Measurements from ENCODE around the gene DAZAP1. TPM values are rescaled to one million over a fixed set of nuclear protein-coding genes. Genes with fewer than 3 reads are reported as not detected.

DAZAP1 gene
- total and polyA plus RNA-seq, 2 of the 4 experiments (the other 2 are of a cell fraction) = 22.0 to 62.8 TPM

- H4K5ac ChIP-seq (ENCODE audit: low read depth, low read length) = no peak overlapping the region
- H2BK5ac ChIP-seq (ENCODE audit: low read depth, low read length, poor library complexity, severe bottlenecking) = no peak overlapping the region
- H3K4me1 ChIP-seq (ENCODE audit: control insufficient read depth, insufficient read depth, low read length) = peaks cover 21% of the 10 kb centered on the region
- H3K9ac ChIP-seq (ENCODE audit: low read depth, low read length) = no peak overlapping the region
- H3K56ac ChIP-seq (ENCODE audit: extremely low read depth, insufficient read depth, low read length) = no peak overlapping the region
- H2BK15ac ChIP-seq (ENCODE audit: low read depth, low read length) = no peak overlapping the region
- CTCF ChIA-PET = no interaction called here
- no peak overlapping the region for H3K23ac ChIP-seq (ENCODE audit: low read depth, low read length)
- BruUV-seq (replicated peaks) = no TSS peak
- 3% methylated on average over 70 of the region's 117 CpGs; no CpG with 5 or more reads in 1 of the 2 experiments for WGBS, 2 experiments (ENCODE audit: extremely low coverage in 2 of 2, insufficient read length in 1 of 2)
- H4K91ac ChIP-seq (ENCODE audit: insufficient read depth, low read depth, low read length) = no peak overlapping the region
- no peak overlapping the region for H3K4ac ChIP-seq (ENCODE audit: low read depth, low read length)
- in situ Hi-C loops (cut with MboI; ENCODE audit: low sequenced_read_pairs) (no loop called here), dilution Hi-C loops (cut with HindIII; ENCODE audit: low sequenced_read_pairs, unreplicated experiment) (no loop called here), intact Hi-C loops (cut with micrococcal nuclease) (no loop called here)
- H3K27ac ChIP-seq (ENCODE audit: insufficient read depth, low read length) = no peak overlapping the region
- no peaks in the 10 kb centered on the region for H3K9me1 ChIP-seq (ENCODE audit: insufficient read depth, low read length)
- H2AK5ac ChIP-seq (ENCODE audit: low read depth, low read length) = no peak overlapping the region
- no peak overlapping the region for H2AK9ac ChIP-seq (replicated peaks; ENCODE audit: low read depth, low read length, poor library complexity)
- H3K4me2 ChIP-seq (ENCODE audit: low read depth, low read length) = peak overlapping the region; percentile 5; the same call in 1 of the 2 replicates
- peaks cover 87% of the 10 kb centered on the region for H4K20me1 ChIP-seq (ENCODE audit: insufficient read depth, low read length)
- H2BK20ac ChIP-seq (ENCODE audit: low read depth, low read length) = no peak overlapping the region
- H3K14ac ChIP-seq (replicated peaks; ENCODE audit: low read depth, low read length) = no peak overlapping the region
- DNase-seq (no peak), ATAC-seq (ENCODE audit: low read depth) (peak; percentile 23)
- H3K79me1 ChIP-seq (ENCODE audit: low read depth in 1 of 2, low read length in 2 of 2) = peaks cover 0 to 16% of the 10 kb centered on the region in 2 experiments; a peak in 1 of 4 replicates
- peak overlapping the region; percentile 41 for H2AFZ ChIP-seq (replicated peaks; ENCODE audit: low read length, poor library complexity)
- no peaks in the 10 kb centered on the region; the same call in 1 of the 2 replicates for H3K36me3 ChIP-seq (ENCODE audit: control insufficient read depth, insufficient read depth, low read length)
- POLR2A ChIA-PET (ENCODE audit: unreplicated experiment) = interaction anchor here (0.6 kb wide), 1 partner anchor 101 kb away, joined by 3 read pairs; no protein-coding TSS in a partner anchor
- peak overlapping the region; percentile 5; the same call in 1 of the 2 replicates for H3K4me3 ChIP-seq (ENCODE audit: insufficient read depth, low read depth, low read length)
- peaks cover 69% of the 10 kb centered on the region for H3K27me3 ChIP-seq (ENCODE audit: control insufficient read depth, insufficient read depth, low read length)
- H4K8ac ChIP-seq (ENCODE audit: low read depth in 2 of 2, low read length in 2 of 2) = no peak overlapping the region
- no peak overlapping the region for H2BK120ac ChIP-seq (ENCODE audit: low read depth, low read length)
- no peak overlapping the region for H3K18ac ChIP-seq (ENCODE audit: low read depth, low read length)
- H3K9me3 ChIP-seq (ENCODE audit: control insufficient read depth, insufficient read depth, low read length) = no peaks in the 10 kb centered on the region; the same call in 1 of the 2 replicates
- TF ChIP-seq BHLHE40 (IDR thresholded peaks at IDR 0.05; ENCODE audit: low read depth, low read length) = no peak
- TF ChIP-seq NFE2L2 (IDR thresholded peaks at IDR 0.05; ENCODE audit: low read depth, low read length) = no peak
- TF ChIP-seq POLR2A (IDR thresholded peaks at IDR 0.05; ENCODE audit: low read depth, low read length) = no peak
- no peak for TF ChIP-seq RCOR1 (IDR thresholded peaks at IDR 0.05; ENCODE audit: insufficient replicate concordance, low read length)
- TF ChIP-seq MXI1 (IDR thresholded peaks at IDR 0.05; ENCODE audit: borderline replicate concordance, low read depth, low read length) = no peak
- TF ChIP-seq USF2 (IDR thresholded peaks at IDR 0.05; ENCODE audit: low read depth, low read length) = no peak
- TF ChIP-seq CTCF (conservative IDR thresholded peaks at IDR 0.05; ENCODE audit: low read depth, low read length) = no peak
- no peak for TF ChIP-seq FOS (IDR thresholded peaks at IDR 0.05; ENCODE audit: low read depth, low read length)
- TF ChIP-seq SMC3 (IDR thresholded peaks at IDR 0.05; ENCODE audit: low read depth, low read length) = no peak
- no peak for TF ChIP-seq CHD1 (IDR thresholded peaks at IDR 0.05; ENCODE audit: low read depth, low read length)
- TF ChIP-seq CEBPB (IDR thresholded peaks at IDR 0.05; ENCODE audit: low read depth, low read length) = no peak
- no peak for TF ChIP-seq ELK1 (IDR thresholded peaks at IDR 0.05; ENCODE audit: borderline replicate concordance, low read depth, low read length)
- no peak for TF ChIP-seq MAFK (IDR thresholded peaks at IDR 0.05; ENCODE audit: low read depth, low read length)
- no peak for TF ChIP-seq RFX5 (IDR thresholded peaks at IDR 0.05; ENCODE audit: low read depth, low read length)
- TF ChIP-seq RAD21 (IDR thresholded peaks at IDR 0.05; ENCODE audit: low read length) = no peak
These were observed 62.1 kb downstream of the DAZAP1 start for GRCh38 chr19:1469255-1470054.
